HCT116 (cell line): ENCODE data around the gene SIX2. TPM values are rescaled to one million over a fixed set of nuclear protein-coding genes. Genes with fewer than 3 reads are reported as not detected.

ENCODE experiments used
- ATAC-seq: fragments of 200-7000 bp; cut with Tn5 transposase; 2 replicates; pipeline ENCODE4 v1.9.1; 2020; ENCODE audit warnings: mild to moderate bottlenecking, moderate library complexity
- BruUV-seq: library from RNA; stranded (reverse); fragments of 400-500 nt; replicated peaks from 2 replicates; lab custom pipeline; 2021; lab: Mats Ljungman, UMichigan
- CTCF ChIA-PET: fragments of 300-600 bp; sonication (Branson Sonifier 250); formaldehyde crosslinking; loops from one replicate; lab custom pipeline; 2021; ENCODE audit warnings: antibody characterized with exemption; lab: Charles Lee
- POLR2A ChIA-PET: fragments of 300-600, 350-600 bp; sonication (Branson Sonifier 250); formaldehyde crosslinking; loops from one replicate; lab custom pipeline; 2021; ENCODE audit warnings: antibody characterized with exemption; lab: Charles Lee
- RAD21 ChIA-PET, 2 experiments: fragments of 300-600 bp; sonication (Branson Sonifier 250); formaldehyde crosslinking; loops; one replicate each; lab custom pipeline; 2023; ENCODE audit warnings: low total read pairs in 2 of 2; ENCODE audit not compliant: uncharacterized antibody in 2 of 2, unreplicated experiment in 2 of 2, low non-redundant PET in 1 of 2; lab: Charles Lee
- DNase-seq: peaks from one replicate; pipeline ENCODE4 v3.0.0-alpha.2; 2010; ENCODE audit warnings: low read depth, low spot score
- H2AFZ ChIP-seq: fragments of 200-600 bp; shearing (Covaris generic), sonication (generic); 2 replicates; pipeline ENCODE4 v1.6.1; 2017; ENCODE audit warnings: low read depth, mixed run types, mixed read lengths, antibody characterized with exemption, low read length; ENCODE audit not compliant: poor library complexity, severe bottlenecking
- H3K27ac ChIP-seq: 2 replicates; pipeline ENCODE4 v1.5.1; 2012; ENCODE audit warnings: low read depth, low read length
- H3K27me3 ChIP-seq: fragments of 200-600 bp; sonication (generic); 2 replicates; pipeline ENCODE4 v1.6.1; 2016; ENCODE audit warnings: mixed run types, low read length, mixed read lengths; ENCODE audit not compliant: insufficient read depth
- H3K36me3 ChIP-seq, 2 experiments: fragments of 200-500 bp in 1 of 2; fragments of 200-600 bp in 1 of 2; sonication (Bioruptor generic) in 1 of 2; sonication (generic) in 1 of 2; 2 replicates each; pipeline versions ENCODE4 v1.5.1 to v1.6.1; 2014 to 2016; ENCODE audit warnings: low read length in 2 of 2, inconsistent platforms in 1 of 2, mixed read lengths in 1 of 2, mixed run types in 1 of 2; ENCODE audit not compliant: insufficient read depth in 2 of 2, control insufficient read depth in 1 of 2
- H3K4me1 ChIP-seq, 2 experiments: fragments of 200-600 bp in 1 of 2; sonication (generic) in 1 of 2; 2 replicates each; pipeline versions ENCODE4 v1.5.1 to v1.6.1; 2012 to 2017; ENCODE audit warnings: low read length in 2 of 2, inconsistent platforms in 1 of 2, mild to moderate bottlenecking in 1 of 2, mixed read lengths in 1 of 2, mixed run types in 1 of 2, moderate library complexity in 1 of 2; ENCODE audit not compliant: insufficient read depth in 2 of 2, control insufficient read depth in 1 of 2
- H3K4me2 ChIP-seq: fragments of 200-600 bp; sonication (generic); 2 replicates; pipeline ENCODE4 v1.6.1; 2017; ENCODE audit warnings: mixed run types, low read length, mixed read lengths
- H3K4me3 ChIP-seq, 2 experiments: fragments of 200-600 bp in 1 of 2; sonication (generic) in 1 of 2; replicated peaks in 1 of 2; 2 replicates each; pipeline ENCODE4 v1.5.1; 2011 to 2016; ENCODE audit warnings: low read length in 2 of 2, control low read depth in 1 of 2, low read depth in 1 of 2, mild to moderate bottlenecking in 1 of 2, mixed read lengths in 1 of 2, mixed run types in 1 of 2
- H3K79me2 ChIP-seq: fragments of 200-600 bp; sonication (generic); 2 replicates; pipeline ENCODE4 v1.6.1; 2017; ENCODE audit warnings: mild to moderate bottlenecking, mixed run types, low read length, moderate library complexity, mixed read lengths; ENCODE audit not compliant: insufficient read depth
- H3K9ac ChIP-seq: fragments of 200-600 bp; sonication (generic); 2 replicates; pipeline ENCODE4 v1.6.1; 2016; ENCODE audit warnings: low read length, mixed read lengths
- H3K9me2 ChIP-seq: fragments of 200-600 bp; sonication (generic), shearing (Covaris generic); 2 replicates; pipeline ENCODE4 v1.6.1; 2017; ENCODE audit warnings: mixed run types, mild to moderate bottlenecking, moderate library complexity; ENCODE audit not compliant: insufficient read depth
- H3K9me3 ChIP-seq, 2 experiments: fragments of 200-500 bp in 1 of 2; fragments of 200-600 bp in 1 of 2; sonication (Bioruptor generic) in 1 of 2; sonication (generic) in 1 of 2; 2 replicates each; pipeline ENCODE4 v1.6.1; 2014 to 2017; ENCODE audit warnings: low read length in 2 of 2, mixed read lengths in 2 of 2, inconsistent platforms in 1 of 2, low read depth in 1 of 2, mild to moderate bottlenecking in 1 of 2, mixed run types in 1 of 2, moderate library complexity in 1 of 2; ENCODE audit not compliant: control insufficient read depth in 1 of 2, insufficient read depth in 1 of 2
- H4K20me1 ChIP-seq: fragments of 200-600 bp; sonication (generic), shearing (Covaris generic); 2 replicates; pipeline ENCODE4 v1.6.1; 2017; ENCODE audit warnings: mixed run types, mild to moderate bottlenecking, moderate library complexity; ENCODE audit not compliant: insufficient read depth
- ATF3 ChIP-seq: IDR thresholded peaks from 2 replicates; pipeline ENCODE4 v1.6.1; 2012
- CEBPB ChIP-seq: IDR thresholded peaks from 2 replicates; pipeline ENCODE4 v1.6.1; 2012; ENCODE audit warnings: low read depth
- CTCF ChIP-seq, 3 experiments: fragments of 200-600 bp in 1 of 3; sonication (generic) in 1 of 3; IDR thresholded peaks in 2 of 3; conservative IDR thresholded peaks in 1 of 3; 2 replicates each; pipeline ENCODE4 v1.5.1; 2012 to 2017; ENCODE audit warnings: low read depth in 2 of 3, low read length in 2 of 3, antibody characterized with exemption in 1 of 3, borderline replicate concordance in 1 of 3, control low read depth in 1 of 3, mild to moderate bottlenecking in 1 of 3, mixed read lengths in 1 of 3, mixed run types in 1 of 3, moderate library complexity in 1 of 3; ENCODE audit not compliant: insufficient read depth in 1 of 3
- EGR1 ChIP-seq: IDR thresholded peaks from 2 replicates; pipeline ENCODE4 v1.6.1; 2012; ENCODE audit warnings: low read depth
- ELF1 ChIP-seq: IDR thresholded peaks from 2 replicates; pipeline ENCODE4 v1.6.1; 2012; ENCODE audit warnings: low read depth, borderline replicate concordance
- EZH2 ChIP-seq: fragments of 200-600 bp; sonication (generic); IDR thresholded peaks from 2 replicates; pipeline ENCODE4 v1.6.1; 2017; ENCODE audit warnings: antibody characterized with exemption, mixed run types
- EZH2phosphoT487 ChIP-seq: fragments of 200-600 bp; IDR thresholded peaks from 2 replicates; pipeline ENCODE4 v1.6.1; 2018; ENCODE audit warnings: antibody characterized with exemption, borderline replicate concordance
- JUND ChIP-seq: IDR thresholded peaks from 2 replicates; pipeline ENCODE4 v1.6.1; 2012
- POLR2A ChIP-seq: IDR thresholded peaks from 2 replicates; pipeline ENCODE4 v1.7.0; 2011; ENCODE audit warnings: borderline replicate concordance; ENCODE audit not compliant: insufficient read depth, insufficient read length; ENCODE audit errors: extremely low read depth
- POLR2AphosphoS5 ChIP-seq: IDR thresholded peaks from 2 replicates; pipeline ENCODE4 v1.6.1; 2011; ENCODE audit warnings: mild to moderate bottlenecking, low read depth, low read length, moderate library complexity
- REST ChIP-seq: IDR thresholded peaks from 2 replicates; pipeline ENCODE4 v1.6.1; 2012; ENCODE audit warnings: low read depth
- SIN3A ChIP-seq: IDR thresholded peaks from 2 replicates; pipeline ENCODE4 v1.6.1; 2012; ENCODE audit warnings: low read depth
- SP1 ChIP-seq: IDR thresholded peaks from 2 replicates; pipeline ENCODE4 v1.6.1; 2012; ENCODE audit warnings: low read depth
- TCF7L2 ChIP-seq: IDR thresholded peaks from 2 replicates; pipeline ENCODE4 v1.7.0; 2011; ENCODE audit warnings: borderline replicate concordance, inconsistent platforms; ENCODE audit not compliant: insufficient read depth, insufficient read length; ENCODE audit errors: extremely low read depth
- ZNF274 ChIP-seq: fragments of 200-500 bp; sonication (Bioruptor generic); IDR thresholded peaks from 2 replicates; pipeline ENCODE4 v1.6.1; 2014; ENCODE audit warnings: mild to moderate bottlenecking, low read depth, low read length, inconsistent platforms
- intact Hi-C: fragments of 100-400 bp; cut with micrococcal nuclease; formaldehyde crosslinking; loops from 2 replicates; pipeline ENCODE4 v1.10.0; 2022
- total RNA-seq: library from RNA; stranded (reverse); gene quantifications from one replicate; pipeline ENCODE4 v1.2.1, GENCODE V29; 2021; ENCODE audit not compliant: unreplicated experiment

The SIX2 gene
- total RNA-seq, 1 experiment from 2014 or later: 0.54 TPM

GRCh38 chr2:44999540-44999939, 9.7 kb downstream of the SIX2 start:
- Histone ChIP-seq H3K4me3 (no peak overlapping the region), H3K9ac (no peak overlapping the region), H3K4me2 (no peak overlapping the region), H3K9me3 (no peaks in the 10 kb centered on the region), H3K27me3 (no peaks in the 10 kb centered on the region; the same call in 1 of the 2 replicates), H3K27ac (no peak overlapping the region), H3K9me2 (no peaks in the 10 kb centered on the region), H3K4me1 (no peaks in the 10 kb centered on the region), H3K79me2 (no peaks in the 10 kb centered on the region), H2AFZ (no peak overlapping the region), H4K20me1 (no peaks in the 10 kb centered on the region), H3K36me3 (no peaks in the 10 kb centered on the region)
- ATAC-seq: no peak
- intact Hi-C loops: no loop called here
- ChIA-PET CTCF (interaction anchor here (0.7 kb wide), 1 partner anchor 18 kb away, joined by 3 read pairs; no protein-coding TSS in a partner anchor), POLR2A (no interaction called here), RAD21 (no interaction called here)
- TF ChIP-seq EGR1 (no peak), SP1 (no peak), ELF1 (no peak), CTCF (IDR thresholded peaks at IDR 0.05 in 2 of 3, conservative IDR thresholded peaks at IDR 0.05 in 1 of 3; ENCODE audit: borderline replicate concordance in 1 of 3, insufficient read depth in 1 of 3, low read depth in 2 of 3, low read length in 2 of 3) (no peak), ZNF274 (no peak), JUND (no peak), TCF7L2 (no peak), CEBPB (no peak), REST (no peak), POLR2A (no peak), ATF3 (no peak), SIN3A (no peak), POLR2AphosphoS5 (no peak), EZH2 (no peak), EZH2phosphoT487 (no peak)
- no peak for DNase-seq
- no TSS peak for BruUV-seq
